ENCODE measurements around the gene HOMER3. TPM values are rescaled to one million over a fixed set of nuclear protein-coding genes. Genes with fewer than 3 reads are reported as not detected.

Gene HOMER3
- total and polyA plus RNA-seq, 9 of the 15 experiments (the other 6 are each of a cell fraction or from before 2014, with no cell fraction given): 1.3 to 5.1 (median 3.7) TPM; not detected in 2

- FAIRE-seq (no peak), ATAC-seq (no peak), DNase-seq (ENCODE audit: extremely low read depth in 1 of 4, low spot score in 3 of 4) (no peak)
- H3K4me1 ChIP-seq (replicated peaks in 1 of 2; ENCODE audit: control insufficient read depth in 2 of 2, insufficient read depth in 2 of 2, low read length in 2 of 2): peaks cover 4 to 24% of the 10 kb centered on the region in 2 experiments; a peak in 3 of 5 replicates
- no peaks in the 10 kb centered on the region for H3K9me1 ChIP-seq (ENCODE audit: control insufficient read depth, insufficient read depth, low read length)
- H3K79me2 ChIP-seq (ENCODE audit: control insufficient read depth, insufficient read depth, low read length): peaks cover 19% of the 10 kb centered on the region
- TF ChIP-seq RBFOX2 (IDR thresholded peaks at IDR 0.05; ENCODE audit: low read depth, low read length) (peak; percentile 31), SMARCE1 (IDR thresholded peaks at IDR 0.05) (no peak)
- in situ Hi-C loops (cut with MboI) (no loop called here), intact Hi-C loops (cut with micrococcal nuclease) (no loop called here)
- no peak overlapping the region for H3K4me3 ChIP-seq
- 96% methylated on average over 15 of the region's 15 CpGs for WGBS (ENCODE audit: insufficient coverage, low coverage, missing lambda C conversion rate)
- ChIA-PET CTCF (ENCODE audit: low intra/inter-chr PET ratio) (interaction anchor here (0.6 kb wide), 1 partner anchor 592 kb away, joined by 3 read pairs; no protein-coding TSS in a partner anchor), POLR2A (interaction anchor here (1.0 kb wide), 1 partner anchor 11 kb away, joined by 4 read pairs; no protein-coding TSS in a partner anchor)
- no peak overlapping the region for H2AFZ ChIP-seq (ENCODE audit: low read depth, low read length)
- H3K9ac ChIP-seq (ENCODE audit: insufficient read depth in 1 of 2, low read depth in 2 of 2, low read length in 2 of 2): no peak overlapping the region
- no peaks in the 10 kb centered on the region for H3K27me3 ChIP-seq (ENCODE audit: control insufficient read depth in 2 of 2, insufficient read depth in 2 of 2, low read length in 2 of 2)
- H3K4me2 ChIP-seq (ENCODE audit: insufficient read depth, low read length): no peak overlapping the region
- H3K27ac ChIP-seq (ENCODE audit: extremely low read depth, low read depth, low read length): no peak overlapping the region
- BruUV-seq (replicated peaks): no TSS peak
- H4K20me1 ChIP-seq (replicated peaks; ENCODE audit: control insufficient read depth, insufficient read depth, low read length): peaks cover 4% of the 10 kb centered on the region; the same call in 1 of the 2 replicates
- H3K36me3 ChIP-seq (ENCODE audit: control insufficient read depth, insufficient read depth, low read length): peaks cover 68% of the 10 kb centered on the region; the same call in 2 of the 3 replicates
- no peaks in the 10 kb centered on the region for H3K9me3 ChIP-seq (replicated peaks; ENCODE audit: control insufficient read depth, insufficient read depth, low read depth, low read length)
Observed at GRCh38 chr19:18924684-18925213, 16.3 kb downstream of the HOMER3 start.

DNA sequence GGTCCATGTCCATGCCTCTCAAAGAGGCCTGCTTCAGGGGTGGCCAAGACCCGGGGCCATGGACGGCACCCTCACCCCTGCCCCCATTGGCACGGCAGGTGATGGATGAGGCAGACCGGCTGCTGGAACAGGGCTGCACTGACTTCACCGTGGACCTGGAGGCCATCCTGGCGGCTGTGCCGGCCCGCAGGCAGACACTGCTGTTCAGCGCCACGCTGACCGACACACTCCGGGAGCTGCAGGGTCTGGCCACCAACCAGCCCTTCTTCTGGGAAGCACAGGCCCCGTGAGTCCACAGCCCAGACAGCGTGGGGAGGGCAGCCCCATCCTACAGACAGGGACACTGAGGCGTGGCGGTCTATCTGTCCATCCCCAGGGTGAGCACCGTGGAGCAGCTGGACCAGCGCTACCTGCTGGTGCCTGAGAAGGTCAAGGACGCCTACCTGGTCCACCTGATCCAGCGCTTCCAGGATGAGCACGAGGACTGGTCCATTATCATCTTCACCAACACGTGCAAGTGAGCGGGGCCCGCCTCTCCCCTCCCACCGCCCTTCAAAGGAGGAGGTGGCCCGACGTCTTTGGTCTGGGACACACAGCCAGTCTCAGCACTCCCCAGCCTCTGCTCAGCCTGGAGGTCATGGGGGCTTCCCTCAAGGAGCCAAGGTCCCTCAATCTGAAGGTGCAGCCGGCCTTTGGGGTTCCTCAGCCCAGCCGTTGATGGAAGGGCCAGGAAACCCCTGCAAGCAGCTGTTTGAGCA is 18.6 kb downstream of the HOMER3 start:
- no peak overlapping the region for H3K27ac ChIP-seq (ENCODE audit: extremely low read depth, low read depth, low read length)
- CTCF ChIA-PET (ENCODE audit: low intra/inter-chr PET ratio): no interaction called here
- no TSS peak for BruUV-seq (replicated peaks)
- no peak overlapping the region for H2AFZ ChIP-seq (ENCODE audit: low read depth, low read length)
- H3K9ac ChIP-seq (ENCODE audit: insufficient read depth in 1 of 2, low read depth in 2 of 2, low read length in 2 of 2): no peak overlapping the region; a peak in 1 of 4 replicates
- peak; percentile 48 for TF ChIP-seq RBFOX2 (IDR thresholded peaks at IDR 0.05; ENCODE audit: low read depth, low read length)
- TF ChIP-seq, protein P1, sequence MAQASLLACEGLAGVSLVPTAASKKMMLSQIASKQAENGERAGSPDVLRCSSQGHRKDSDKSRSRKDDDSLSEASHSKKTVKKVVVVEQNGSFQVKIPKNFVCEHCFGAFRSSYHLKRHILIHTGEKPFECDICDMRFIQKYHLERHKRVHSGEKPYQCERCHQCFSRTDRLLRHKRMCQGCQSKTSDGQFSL (CRISPR knock-in tag; IDR thresholded peaks at IDR 0.05): no peak
- TF ChIP-seq, protein P1 (tag; IDR thresholded peaks at IDR 0.05): no peak
- peak; percentile 47 for TF ChIP-seq POLR2G (IDR thresholded peaks at IDR 0.05; ENCODE audit: low read depth, low read length)
- no peaks in the 10 kb centered on the region for H3K27me3 ChIP-seq (ENCODE audit: control insufficient read depth in 2 of 2, insufficient read depth in 2 of 2, low read length in 2 of 2)
- peaks cover 39% of the 10 kb centered on the region for H3K79me2 ChIP-seq (ENCODE audit: control insufficient read depth, insufficient read depth, low read length)
- peaks cover 8 to 23% of the 10 kb centered on the region in 2 experiments; a peak in 4 of 5 replicates for H3K4me1 ChIP-seq (replicated peaks in 1 of 2; ENCODE audit: control insufficient read depth in 2 of 2, insufficient read depth in 2 of 2, low read length in 2 of 2)
- POLR2A ChIA-PET: interaction anchor here (0.7 kb wide), 1 partner anchor 182 kb away, joined by 3 read pairs; no protein-coding TSS in a partner anchor
- H4K20me1 ChIP-seq (replicated peaks; ENCODE audit: control insufficient read depth, insufficient read depth, low read length): peaks cover 4% of the 10 kb centered on the region; the same call in 1 of the 2 replicates
- DNase-seq (ENCODE audit: extremely low read depth in 1 of 4, low spot score in 3 of 4) (no peak), FAIRE-seq (no peak), ATAC-seq (no peak)
- WGBS (ENCODE audit: insufficient coverage, low coverage, missing lambda C conversion rate): 91% methylated on average over 25 of the region's 29 CpGs
- H3K9me1 ChIP-seq (ENCODE audit: control insufficient read depth, insufficient read depth, low read length): no peaks in the 10 kb centered on the region
- intact Hi-C loops (cut with micrococcal nuclease) (no loop called here), in situ Hi-C loops (cut with MboI) (no loop called here)
- H3K4me3 ChIP-seq: no peak overlapping the region
- H3K9me3 ChIP-seq (replicated peaks; ENCODE audit: control insufficient read depth, insufficient read depth, low read depth, low read length): no peaks in the 10 kb centered on the region
- H3K4me2 ChIP-seq (ENCODE audit: insufficient read depth, low read length): no peak overlapping the region
- H3K36me3 ChIP-seq (ENCODE audit: control insufficient read depth, insufficient read depth, low read length): peaks cover 59% of the 10 kb centered on the region; the same call in 2 of the 3 replicates
